GM23248 (cell line): ENCODE data around the gene CIAPIN1. TPM values are rescaled to one million over a fixed set of nuclear protein-coding genes. Genes with fewer than 3 reads are reported as not detected.

Source experiments
- DNase-seq: peaks from one replicate; pipeline ENCODE4 v3.0.0-alpha.2; 2015
- H2AFZ ChIP-seq: fragments of 200-600 bp; sonication (generic); 2 replicates; pipeline ENCODE4 v1.6.1; 2016; ENCODE audit warnings: antibody characterized with exemption
- H3F3A ChIP-seq: fragments of 200-600 bp; sonication (generic); 2 replicates; pipeline ENCODE4 v1.6.1; 2016; ENCODE audit warnings: mild to moderate bottlenecking, antibody characterized with exemption, mixed run types; ENCODE audit not compliant: insufficient read depth
- H3K27ac ChIP-seq: fragments of 200-600 bp; sonication (generic); 2 replicates; pipeline ENCODE4 v1.5.1; 2016; ENCODE audit warnings: mild to moderate bottlenecking
- H3K27me3 ChIP-seq: fragments of 200-600 bp; sonication (generic); replicated peaks from 2 replicates; pipeline ENCODE4 v1.6.1; 2016; ENCODE audit warnings: mild to moderate bottlenecking; ENCODE audit not compliant: insufficient read depth
- H3K36me3 ChIP-seq: fragments of 200-600 bp; sonication (generic); 2 replicates; pipeline ENCODE4 v1.6.1; 2016; ENCODE audit warnings: low read depth, mild to moderate bottlenecking
- H3K4me1 ChIP-seq: fragments of 200-600 bp; sonication (generic); 2 replicates; pipeline ENCODE4 v1.6.1; 2016; ENCODE audit warnings: mild to moderate bottlenecking; ENCODE audit not compliant: insufficient read depth
- H3K4me2 ChIP-seq: fragments of 200-600 bp; sonication (generic); one replicate; pipeline ENCODE4 v1.6.1; 2016; ENCODE audit warnings: mild to moderate bottlenecking; ENCODE audit not compliant: unreplicated experiment
- H3K4me3 ChIP-seq: fragments of 200-600 bp; sonication (generic); 2 replicates; pipeline ENCODE4 v1.5.1; 2016; ENCODE audit warnings: mild to moderate bottlenecking
- H3K79me2 ChIP-seq: fragments of 200-600 bp; sonication (generic); 2 replicates; pipeline ENCODE4 v1.6.1; 2016; ENCODE audit warnings: mild to moderate bottlenecking; ENCODE audit not compliant: insufficient read depth
- H3K9ac ChIP-seq: fragments of 200-600 bp; sonication (generic); 2 replicates; pipeline ENCODE4 v1.6.1; 2016; ENCODE audit warnings: mild to moderate bottlenecking
- H3K9me2 ChIP-seq: fragments of 200-600 bp; sonication (generic); 2 replicates; pipeline ENCODE4 v1.6.1; 2016; ENCODE audit warnings: mixed run types, mild to moderate bottlenecking, moderate library complexity; ENCODE audit not compliant: insufficient read depth
- H3K9me3 ChIP-seq: fragments of 200-600 bp; sonication (generic); one replicate; pipeline ENCODE4 v1.6.1; 2017; ENCODE audit warnings: low read depth
- H4K20me1 ChIP-seq: fragments of 200-600 bp; sonication (generic); 2 replicates; pipeline ENCODE4 v1.6.0; 2016; ENCODE audit not compliant: insufficient read depth
- EZH2 ChIP-seq: fragments of 200-600 bp; sonication (generic); IDR thresholded peaks from 2 replicates; pipeline ENCODE4 v1.6.1; 2018; ENCODE audit warnings: antibody characterized with exemption, mild to moderate bottlenecking; ENCODE audit not compliant: insufficient read depth, poor library complexity, severe bottlenecking
- EZH2phosphoT487 ChIP-seq: fragments of 200-600 bp; sonication (generic); IDR thresholded peaks from 2 replicates; pipeline ENCODE4 v1.6.1; 2018; ENCODE audit warnings: antibody characterized with exemption, moderate library complexity, mild to moderate bottlenecking, low read depth; ENCODE audit not compliant: insufficient read depth
- WGBS, 2 experiments: methylation state at CpG; one replicate each; pipeline ENCODE4 v1.1.6; 2015 to 2017; ENCODE audit warnings: low lambda C conversion rate in 2 of 2, low coverage in 1 of 2; ENCODE audit errors: missing lambda C conversion rate in 2 of 2; 5-methylcytosine and 5-hydroxymethylcytosine counted together
- in situ Hi-C: fragments of 300-500 bp; cut with MboI; formaldehyde crosslinking; loops from 2 replicates; pipeline ENCODE4 v1.15.0; 2020
- polyA plus RNA-seq: library from polyadenylated mRNA; unstranded; fragments of >200 nt; fragmentation: Nextera tagmentation; extraction: Ambion mirVana; gene quantifications from 2 replicates; pipeline ENCODE4 v1.2.1, GENCODE V29; 2016
- total RNA-seq: library from RNA; depleted of rRNA; stranded (reverse); fragments of >200 nt; shearing (Covaris generic); gene quantifications from 2 replicates; pipeline ENCODE4 v1.2.3, GENCODE V29; 2014

Gene CIAPIN1
- total and polyA plus RNA-seq, 2 experiments from 2014 or later: 35.7 to 45.1 TPM

DNA sequence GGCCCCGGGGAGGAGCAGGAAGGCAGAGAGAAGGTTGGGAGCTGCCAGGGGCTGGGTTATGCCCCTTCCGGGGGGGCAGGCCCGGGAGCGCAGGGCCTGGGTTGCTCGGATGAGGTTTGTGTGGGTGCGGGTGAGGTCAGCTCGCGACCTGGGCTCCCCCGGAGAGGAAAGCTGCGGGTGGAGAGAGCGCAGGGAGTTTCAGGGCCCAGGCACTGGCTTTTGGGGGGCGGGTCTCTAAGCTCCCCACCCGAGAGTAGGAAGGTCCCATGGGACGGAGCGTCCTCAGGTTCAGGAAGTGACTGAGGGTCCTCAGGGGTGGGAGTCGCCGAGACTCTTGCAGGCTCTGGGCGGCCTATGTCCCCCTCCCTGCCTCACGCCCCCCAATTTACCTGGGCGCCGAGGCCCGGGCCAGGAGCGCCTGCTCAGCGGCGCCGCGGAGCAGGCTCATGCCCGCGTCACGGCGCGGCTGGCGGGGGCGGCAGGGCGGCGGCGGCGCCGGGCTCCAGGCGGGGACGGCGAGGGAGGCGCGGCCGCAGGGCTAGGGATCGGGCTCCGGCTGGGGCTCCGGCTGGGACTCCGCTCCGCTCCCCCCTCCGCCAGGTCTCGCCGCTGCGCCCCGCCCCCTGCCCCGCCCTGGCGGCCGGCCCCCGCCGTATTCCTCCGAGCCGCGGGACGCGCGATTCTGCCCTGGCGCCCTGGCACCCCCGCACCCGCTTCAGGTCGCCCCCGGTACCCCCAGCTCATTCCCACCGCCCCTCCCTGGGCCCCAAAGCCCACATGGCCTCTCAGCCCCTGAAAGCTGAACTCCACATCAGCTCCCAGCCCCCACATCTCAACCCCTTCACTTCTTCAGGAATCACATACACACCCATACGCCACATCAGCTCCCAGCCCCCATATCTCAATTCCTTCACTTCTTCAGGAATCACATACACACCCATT lies 39.0 kb upstream of the CIAPIN1 start, which contains the start of gene DOK4:
Gene DOK4 (minus strand): TSS at position 578 of the 942 bp plus-strand sequence. CDS start 6,986 bp downstream, outside the sequence.
- WGBS, 2 experiments: 2 to 4% methylated on average over 25 to 47 of the region's 73 CpGs
- Histone ChIP-seq H3K9me2 (no peaks in the 10 kb centered on the region), H3K79me2 (peaks cover 12% of the 10 kb centered on the region), H3F3A (0 out of 2 replicates have a peak, but pooled peaks cover 6% of the 10 kb centered on the region), H4K20me1 (no peaks in the 10 kb centered on the region), H2AFZ (peak within 1 kb of the TSS; percentile 96), H3K36me3 (no peaks in the 10 kb centered on the region), H3K27me3 (no peaks in the 10 kb centered on the region), H3K9ac (peak within 1 kb of the TSS; percentile 98), H3K4me1 (peaks cover 19% of the 10 kb centered on the region; the same call in 1 of the 2 replicates), H3K4me2 (peak within 1 kb of the TSS; percentile 98), H3K27ac (peak within 1 kb of the TSS; percentile 83), H3K4me3 (peak within 1 kb of the TSS; percentile 96), H3K9me3 (no peaks in the 10 kb centered on the region)
- no peak for TF ChIP-seq EZH2
- peak; percentile 94 for DNase-seq
- in situ Hi-C loops: no loop called here

GRCh38 chr16:57485091-57485915 lies 38.1 kb upstream of the CIAPIN1 start:
- peak; percentile 63 for DNase-seq
- in situ Hi-C loops: no loop called here
- Histone ChIP-seq H4K20me1 (no peaks in the 10 kb centered on the region), H3K36me3 (no peaks in the 10 kb centered on the region), H3K4me1 (peaks cover 24% of the 10 kb centered on the region), H3K4me3 (peak overlapping the region; percentile 96), H2AFZ (peak overlapping the region; percentile 79), H3K79me2 (peaks cover 12% of the 10 kb centered on the region), H3K27ac (peak overlapping the region; percentile 83), H3F3A (0 out of 2 replicates have a peak, but pooled peaks cover 10% of the 10 kb centered on the region), H3K27me3 (no peaks in the 10 kb centered on the region), H3K9me3 (no peaks in the 10 kb centered on the region), H3K9ac (peak overlapping the region; percentile 98), H3K9me2 (no peaks in the 10 kb centered on the region), H3K4me2 (peak overlapping the region; percentile 98)
- WGBS, 2 experiments: 39 to 45% methylated on average over 13 to 14 of the region's 14 CpGs
- TF ChIP-seq EZH2 (no peak), EZH2phosphoT487 (no peak)

- no peak for DNase-seq
- in situ Hi-C loops: no loop called here
Measured at GRCh38 chr16:57484515-57485005, 37.4 kb upstream of the CIAPIN1 start.

More at GRCh38 chr16:57484515-57485005, 37.4 kb upstream of the CIAPIN1 start:
- peaks cover 30% of the 10 kb centered on the region for H3K4me1 ChIP-seq
- 0 out of 2 replicates have a peak, but pooled peaks cover 10% of the 10 kb centered on the region for H3F3A ChIP-seq
- WGBS, 2 experiments: 81 to 83% methylated on average over 8 of the region's 8 CpGs
- no peaks in the 10 kb centered on the region for H3K36me3 ChIP-seq
- no peaks in the 10 kb centered on the region for H3K9me3 ChIP-seq
- H3K9me2 ChIP-seq: no peaks in the 10 kb centered on the region
- no peak for TF ChIP-seq EZH2phosphoT487
- TF ChIP-seq EZH2: no peak
- H3K9ac ChIP-seq: peak overlapping the region; percentile 98
- no peaks in the 10 kb centered on the region for H3K27me3 ChIP-seq
- no peak overlapping the region for H2AFZ ChIP-seq
- H3K79me2 ChIP-seq: peaks cover 13% of the 10 kb centered on the region
- H3K4me2 ChIP-seq: no peak overlapping the region
- no peak overlapping the region for H3K27ac ChIP-seq
- no peaks in the 10 kb centered on the region for H4K20me1 ChIP-seq
- peak overlapping the region; percentile 96; the same call in 1 of the 2 replicates for H3K4me3 ChIP-seq
